ENCODE measurements around the gene MYO3B. TPM values are rescaled to one million over a fixed set of nuclear protein-coding genes. Genes with fewer than 3 reads are reported as not detected.

The MYO3B gene
- total RNA-seq, 1 experiment from 2014 or later: 0.63 TPM

- Mint-ChIP-seq H3K4me3 (no peak overlapping the region), H3K27ac (peak overlapping the region in 1 of 3 experiments; percentile 2; a peak in 1 of 7 replicates), H3K9me3 (no peaks in the 10 kb centered on the region), H3K27me3 (ENCODE audit: low read depth) (peaks cover 49% of the 10 kb centered on the region), H3K4me1 (peaks cover 53 to 64% of the 10 kb centered on the region in 2 experiments), H3K36me3 (ENCODE audit: insufficient read depth in 1 of 3, low read depth in 3 of 3) (no peaks in the 10 kb centered on the region)
- Histone ChIP-seq H3K9me3 (ENCODE audit: control insufficient read depth, low read depth, low read length) (no peaks in the 10 kb centered on the region), H3K23ac (ENCODE audit: insufficient read length, low read depth, low read length) (no peak overlapping the region), H2BK5ac (ENCODE audit: insufficient read length, low read length) (no peak overlapping the region), H2BK20ac (ENCODE audit: low read depth, low read length, poor library complexity, severe bottlenecking) (no peak overlapping the region), H3K27ac (ENCODE audit: insufficient read length, low read depth, low read length) (no peak overlapping the region), H2AK5ac (ENCODE audit: insufficient read length, low read length) (no peak overlapping the region), H3K23me2 (ENCODE audit: insufficient read length, low read depth, low read length, poor library complexity, severe bottlenecking) (peaks cover 6% of the 10 kb centered on the region), H3K56ac (ENCODE audit: insufficient read length, low read depth, low read length) (no peak overlapping the region), H3K4me1 (ENCODE audit: insufficient read depth, low read length) (peaks cover 27% of the 10 kb centered on the region), H2AFZ (ENCODE audit: low read length) (no peak overlapping the region), H3K4ac (ENCODE audit: low read depth, low read length) (no peak overlapping the region), H3K79me2 (ENCODE audit: insufficient read depth, low read length) (no peaks in the 10 kb centered on the region), H3K4me2 (ENCODE audit: insufficient read depth, insufficient read length, low read length) (no peak overlapping the region), H4K5ac (ENCODE audit: insufficient read length, low read depth, low read length) (no peak overlapping the region), H3K27me3 (ENCODE audit: insufficient read depth, low read length) (no peaks in the 10 kb centered on the region; the same call in 1 of the 2 replicates), H3K18ac (ENCODE audit: insufficient read length, low read depth, low read length) (no peak overlapping the region), H4K91ac (ENCODE audit: insufficient read length, low read depth, low read length) (no peak overlapping the region), H3T11ph (ENCODE audit: low read length) (no peak overlapping the region), H4K20me1 (ENCODE audit: control insufficient read depth, insufficient read depth, insufficient read length) (no peaks in the 10 kb centered on the region), H2BK120ac (ENCODE audit: low read depth, low read length, poor library complexity, severe bottlenecking) (no peak overlapping the region), H4K8ac (replicated peaks; ENCODE audit: insufficient read length, low read depth, low read length) (no peak overlapping the region), H3K14ac (ENCODE audit: insufficient read depth, low read length) (no peak overlapping the region), H3K9ac (ENCODE audit: extremely low read depth, insufficient read length, low read length) (no peak overlapping the region), H3K79me1 (ENCODE audit: insufficient read depth, low read depth, low read length, poor library complexity, severe bottlenecking) (no peaks in the 10 kb centered on the region), H2BK12ac (ENCODE audit: insufficient read length, low read depth, low read length) (no peak overlapping the region), H2BK15ac (ENCODE audit: low read depth, low read length) (no peak overlapping the region)
- TF ChIP-seq CTCF (conservative IDR thresholded peaks at IDR 0.05): no peak
- DNase-seq: no peak
- no CpG with 5 or more reads among the region's 6 CpGs for WGBS (ENCODE audit: extremely low coverage, insufficient read length, low lambda C conversion rate)
Measured at GRCh38 chr2:170501421-170502043, 323.6 kb downstream of the MYO3B start.

All from H9 (cell line).